Fibroblast of lung (primary cell): ENCODE measurements around the gene ADAP1. TPM values are rescaled to one million over a fixed set of nuclear protein-coding genes. Genes with fewer than 3 reads are reported as not detected.

Source experiments
- DNase-seq, 2 donors: peaks; one replicate each; pipeline versions ENCODE4 v3.0.0 to v3.0.0-alpha.2; 2010; ENCODE audit warnings: low read depth in 2 of 2
- H2AFZ ChIP-seq: 2 replicates; pipeline ENCODE4 v1.5.1; 2012; ENCODE audit warnings: low read length, control low read depth, inconsistent platforms
- H3K27ac ChIP-seq: 2 replicates; pipeline ENCODE4 v1.5.1; 2011; ENCODE audit warnings: low read length, control low read depth; ENCODE audit not compliant: insufficient read depth
- H3K27me3 ChIP-seq: 2 replicates; pipeline ENCODE4 v1.5.1; 2011; ENCODE audit warnings: mild to moderate bottlenecking, low read length; ENCODE audit not compliant: control insufficient read depth, insufficient read depth
- H3K36me3 ChIP-seq: 2 replicates; pipeline ENCODE4 v1.5.1; 2011; ENCODE audit warnings: low read length; ENCODE audit not compliant: control insufficient read depth, insufficient read depth
- H3K4me1 ChIP-seq: 2 replicates; pipeline ENCODE4 v1.5.1; 2011; ENCODE audit warnings: low read length; ENCODE audit not compliant: control insufficient read depth, insufficient read depth; ENCODE audit errors: extremely low read depth
- H3K4me2 ChIP-seq: 2 replicates; pipeline ENCODE4 v1.5.1; 2011; ENCODE audit warnings: low read length, control low read depth; ENCODE audit not compliant: insufficient read depth; ENCODE audit errors: extremely low read depth
- H3K4me3 ChIP-seq, 4 experiments: fragments of 200-600 bp in 1 of 4; sonication (generic) in 1 of 4; replicated peaks in 1 of 4; 2 replicates each; pipeline ENCODE4 v1.5.1; 2011 to 2016; ENCODE audit warnings: low read length in 4 of 4, low read depth in 3 of 4, mild to moderate bottlenecking in 3 of 4, control low read depth in 2 of 4, inconsistent platforms in 1 of 4, mixed read lengths in 1 of 4; ENCODE audit not compliant: insufficient read depth in 1 of 4; ENCODE audit errors: control extremely low read depth in 1 of 4
- H3K79me2 ChIP-seq: 2 replicates; pipeline ENCODE4 v1.5.1; 2012; ENCODE audit warnings: mild to moderate bottlenecking, low read length, inconsistent platforms; ENCODE audit not compliant: control insufficient read depth, insufficient read depth
- H3K9ac ChIP-seq: 2 replicates; pipeline ENCODE4 v1.5.1; 2011; ENCODE audit warnings: mild to moderate bottlenecking, low read length, control low read depth; ENCODE audit not compliant: insufficient read depth
- H3K9me3 ChIP-seq: 2 replicates; pipeline ENCODE4 v1.5.1; 2012; ENCODE audit warnings: low read depth, low read length; ENCODE audit not compliant: control insufficient read depth, insufficient read depth
- H4K20me1 ChIP-seq: 2 replicates; pipeline ENCODE4 v1.5.1; 2011; ENCODE audit warnings: low read length; ENCODE audit not compliant: control insufficient read depth, insufficient read depth; ENCODE audit errors: extremely low read depth
- CTCF ChIP-seq, 2 donors: IDR thresholded peaks in 1 of 2; conservative IDR thresholded peaks in 1 of 2; 1 replicate in 1 of 2; 2 replicates in 1 of 2; pipeline ENCODE4 v1.5.1; 2011 to 2012; ENCODE audit warnings: low read length in 2 of 2, control low read depth in 1 of 2, inconsistent platforms in 1 of 2, low read depth in 1 of 2, mild to moderate bottlenecking in 1 of 2
- EZH2 ChIP-seq: IDR thresholded peaks from 2 replicates; pipeline ENCODE4 v1.5.1; 2012; ENCODE audit warnings: low read length, control low read depth, mild to moderate bottlenecking; ENCODE audit errors: missing control alignments
- polyA plus RNA-seq, 2 donors: library from polyadenylated mRNA; depleted of rRNA in 1 of 2; stranded (reverse) in 1 of 2; unstranded in 1 of 2; fragments of >200 nt; gene quantifications; 2 replicates each; pipeline ENCODE4 v1.2.1, GENCODE V29; 2011 to 2012; ENCODE audit warnings: missing spikeins in 1 of 2
- total RNA-seq: library from RNA; depleted of rRNA; stranded (reverse); fragments of >200 nt; gene quantifications from 2 replicates; pipeline ENCODE4 v1.2.1, GENCODE V29; 2014

ADAP1 gene
- total and polyA plus RNA-seq, 2 donors (not counting 1 experiment from before 2014, with no cell fraction given), result 1.1 to 2.3 TPM

- Histone ChIP-seq H3K4me3 (no peak overlapping the region), H2AFZ (no peak overlapping the region), H3K9ac (no peak overlapping the region), H3K4me1 (no peaks in the 10 kb centered on the region), H3K36me3 (no peaks in the 10 kb centered on the region), H3K27ac (no peak overlapping the region), H4K20me1 (no peaks in the 10 kb centered on the region), H3K4me2 (no peak overlapping the region), H3K79me2 (no peaks in the 10 kb centered on the region), H3K27me3 (no peaks in the 10 kb centered on the region), H3K9me3 (no peaks in the 10 kb centered on the region)
- TF ChIP-seq EZH2 (no peak), CTCF (conservative IDR thresholded peaks at IDR 0.05 in 1 of 2, IDR thresholded peaks at IDR 0.05 in 1 of 2; ENCODE audit: low read depth in 1 of 2, low read length in 2 of 2) (no peak)
- no peak for DNase-seq
Measured at GRCh38 chr7:911791-912480, 42.5 kb downstream of the ADAP1 start.

GRCh38 chr7:910931-911431 is 43.5 kb downstream of the ADAP1 start:
- Histone ChIP-seq H4K20me1 (no peaks in the 10 kb centered on the region), H3K4me3 (no peak overlapping the region), H3K4me1 (no peaks in the 10 kb centered on the region), H3K4me2 (no peak overlapping the region), H3K9me3 (no peaks in the 10 kb centered on the region), H3K36me3 (no peaks in the 10 kb centered on the region), H2AFZ (no peak overlapping the region), H3K27me3 (no peaks in the 10 kb centered on the region), H3K9ac (no peak overlapping the region), H3K27ac (no peak overlapping the region), H3K79me2 (no peaks in the 10 kb centered on the region)
- no peak for TF ChIP-seq CTCF (conservative IDR thresholded peaks at IDR 0.05 in 1 of 2, IDR thresholded peaks at IDR 0.05 in 1 of 2; ENCODE audit: low read depth in 1 of 2, low read length in 2 of 2)
- TF ChIP-seq EZH2, result no peak
- no peak for DNase-seq

GRCh38 chr7:910441-910861 is 44.0 kb downstream of the ADAP1 start:
- H4K20me1 ChIP-seq, result no peaks in the 10 kb centered on the region
- no peaks in the 10 kb centered on the region for H3K9me3 ChIP-seq
- H3K4me1 ChIP-seq, result no peaks in the 10 kb centered on the region
- no peak overlapping the region for H3K9ac ChIP-seq
- H3K4me3 ChIP-seq, result no peak overlapping the region
- no peaks in the 10 kb centered on the region for H3K79me2 ChIP-seq
- no peak overlapping the region for H3K4me2 ChIP-seq
- no peak for TF ChIP-seq CTCF (conservative IDR thresholded peaks at IDR 0.05 in 1 of 2, IDR thresholded peaks at IDR 0.05 in 1 of 2; ENCODE audit: low read depth in 1 of 2, low read length in 2 of 2)
- TF ChIP-seq EZH2, result no peak
- no peak overlapping the region for H3K27ac ChIP-seq
- no peak for DNase-seq
- H2AFZ ChIP-seq, result no peak overlapping the region
- H3K36me3 ChIP-seq, result no peaks in the 10 kb centered on the region
- peaks cover 2% of the 10 kb centered on the region for H3K27me3 ChIP-seq
